Stimulated activated CD8-positive, alpha-beta memory T cell treated with anti-CD3 and anti-CD28 coated beads, Interleukin-7, amount 100 ng/mL, for 1 hour (primary cell): Measurements from ENCODE around the gene PTPN1.

Experiments
- DNase-seq, 2 donors: peaks; one replicate each; pipeline ENCODE4 v3.0.0-alpha.2; 2020; ENCODE audit warnings: low read depth in 2 of 2

PTPN1 gene

GRCh38 chr20:50513169-50514034, 3.2 kb downstream of the PTPN1 start:
- DNase-seq = no peak

GRCh38 chr20:50514035-50514337, 3.8 kb downstream of the PTPN1 start:
- DNase-seq = no peak

GRCh38 chr20:50514750-50515149, 4.6 kb downstream of the PTPN1 start:
- no peak for DNase-seq

GRCh38 chr20:50515471-50516106, 5.4 kb downstream of the PTPN1 start:
- no peak for DNase-seq

- no peak for DNase-seq
Measured at GRCh38 chr20:50516180-50516934, 6.2 kb downstream of the PTPN1 start.

GRCh38 chr20:50516935-50517816, 7.0 kb downstream of the PTPN1 start:
- DNase-seq = no peak

GRCh38 chr20:50517817-50518154, 7.6 kb downstream of the PTPN1 start:
- DNase-seq = no peak

- DNase-seq = no peak
Measured at GRCh38 chr20:50518270-50518721, 8.1 kb downstream of the PTPN1 start.

- no peak for DNase-seq
Measured at GRCh38 chr20:50519036-50519762, 9.0 kb downstream of the PTPN1 start.

GRCh38 chr20:50520222-50520880, 10.2 kb downstream of the PTPN1 start:
- DNase-seq = no peak

- DNase-seq = no peak
Measured at GRCh38 chr20:50521221-50522052, 11.3 kb downstream of the PTPN1 start.

- no peak for DNase-seq
Measured at GRCh38 chr20:50522053-50522674, 12.0 kb downstream of the PTPN1 start.

- no peak for DNase-seq
Measured at GRCh38 chr20:50523552-50524167, 13.5 kb downstream of the PTPN1 start.

- no peak for DNase-seq
Measured at GRCh38 chr20:50525681-50526080, 15.5 kb downstream of the PTPN1 start.

GRCh38 chr20:50526403-50526989, 16.3 kb downstream of the PTPN1 start:
- DNase-seq = no peak

GRCh38 chr20:50527068-50527605, 17.0 kb downstream of the PTPN1 start:
- DNase-seq = no peak

GRCh38 chr20:50528129-50528528, 17.9 kb downstream of the PTPN1 start:
- DNase-seq = no peak

GRCh38 chr20:50528804-50529351, 18.7 kb downstream of the PTPN1 start:
- no peak for DNase-seq
